Islet precursor cell (in vitro differentiated cells): ENCODE results near the gene ZNF543.
"Not testable (repeated sequence)": the region's sequence is repeated elsewhere in the genome, so short reads cannot be mapped to it uniquely, and the experiment has no call there.

Experiments used
- DNase-seq: peaks from one replicate; pipeline ENCODE4 v3.0.0-alpha.2; 2018

The ZNF543 gene

GRCh38 chr19:57321751-57322150, 1.5 kb downstream of the ZNF543 start:
- no peak for DNase-seq

DNA sequence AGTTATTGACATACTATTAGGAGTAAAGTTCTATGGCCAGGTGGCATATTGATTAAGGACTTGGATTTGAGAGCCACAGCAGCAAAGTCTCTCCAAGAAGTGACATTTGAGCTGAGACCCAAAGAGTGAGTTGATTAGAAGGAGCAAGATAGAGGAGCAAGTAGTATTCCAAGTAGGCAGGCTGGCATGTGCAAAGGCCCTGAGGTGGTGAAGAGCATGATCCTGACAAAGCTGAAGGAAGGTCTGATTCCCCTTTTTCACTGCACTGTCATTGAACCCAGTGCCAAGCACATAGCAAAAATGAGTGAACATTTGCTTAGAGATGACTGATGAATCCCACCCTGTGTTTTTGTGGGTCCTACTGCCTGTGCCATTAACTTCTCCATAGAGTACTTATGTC, 4.7 kb downstream of the ZNF543 start:
- no peak for DNase-seq

GRCh38 chr19:57327993-57328392, 7.7 kb downstream of the ZNF543 start:
- DNase-seq, result no peak

GRCh38 chr19:57334191-57334590, 13.9 kb downstream of the ZNF543 start:
- no peak for DNase-seq

GRCh38 chr19:57338877-57339276, 18.6 kb downstream of the ZNF543 start:
- DNase-seq, result no peak

- no peak for DNase-seq
These were observed 22.3 kb downstream of the ZNF543 start for GRCh38 chr19:57342582-57342981.

- DNase-seq, result no peak
These were observed 27.9 kb downstream of the ZNF543 start for GRCh38 chr19:57348136-57348535.

DNA sequence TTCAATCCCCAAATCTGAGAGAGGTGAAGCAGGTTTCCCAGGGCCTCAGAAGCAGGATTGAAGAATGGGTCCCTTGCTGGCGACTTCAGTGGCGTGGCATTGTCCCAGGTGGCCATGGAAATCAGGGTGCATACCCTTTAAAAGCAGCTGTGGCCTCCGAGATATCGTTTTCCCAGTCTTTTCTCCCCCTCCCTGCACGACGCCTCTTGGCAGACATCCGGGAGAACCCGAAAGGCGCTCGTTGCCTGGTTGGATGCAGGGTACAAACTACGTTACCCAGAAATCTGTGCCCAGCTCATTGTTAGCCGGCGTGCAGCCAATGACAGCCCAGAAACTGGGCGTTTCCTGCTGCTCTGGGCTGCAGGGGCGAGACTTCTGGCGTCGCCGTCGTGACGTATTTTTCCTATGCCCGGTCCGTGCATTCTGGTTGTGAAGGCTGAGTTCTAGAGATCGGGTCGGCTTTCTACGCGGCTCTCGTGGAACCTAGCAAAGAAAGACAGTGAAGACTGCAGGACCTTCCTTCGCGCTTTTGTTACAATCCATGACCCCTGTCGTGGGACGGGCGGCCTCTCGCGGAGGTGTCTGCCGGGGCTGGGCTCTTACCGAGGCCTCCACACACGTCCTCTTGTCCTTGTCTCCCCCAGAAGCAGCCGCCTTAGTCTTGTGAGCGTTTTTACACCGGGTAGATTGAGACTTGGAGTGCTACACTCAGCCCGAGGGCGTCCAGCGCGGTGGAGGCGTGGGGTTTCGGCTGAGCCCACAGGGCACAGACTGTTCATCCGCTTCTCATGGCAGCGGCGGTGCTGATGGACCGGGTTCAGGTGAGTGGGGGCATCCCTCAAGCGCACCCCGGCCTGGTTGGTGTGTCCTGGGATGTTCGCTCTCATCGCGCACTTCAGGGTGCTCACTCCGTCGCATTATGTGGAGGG, 30.9 kb downstream of the ZNF543 start, which contains the start of gene ZNF304:
ZNF304 (plus strand) TSS at position 395 of the 929 bp plus-strand sequence; CDS start at position 789, 394 bp downstream.
- peak; percentile 97 for DNase-seq

- DNase-seq, result no peak
These were observed 31.6 kb downstream of the ZNF543 start for GRCh38 chr19:57351867-57352266.

GRCh38 chr19:57355916-57356315, 35.6 kb downstream of the ZNF543 start:
- DNase-seq, result no peak

DNA sequence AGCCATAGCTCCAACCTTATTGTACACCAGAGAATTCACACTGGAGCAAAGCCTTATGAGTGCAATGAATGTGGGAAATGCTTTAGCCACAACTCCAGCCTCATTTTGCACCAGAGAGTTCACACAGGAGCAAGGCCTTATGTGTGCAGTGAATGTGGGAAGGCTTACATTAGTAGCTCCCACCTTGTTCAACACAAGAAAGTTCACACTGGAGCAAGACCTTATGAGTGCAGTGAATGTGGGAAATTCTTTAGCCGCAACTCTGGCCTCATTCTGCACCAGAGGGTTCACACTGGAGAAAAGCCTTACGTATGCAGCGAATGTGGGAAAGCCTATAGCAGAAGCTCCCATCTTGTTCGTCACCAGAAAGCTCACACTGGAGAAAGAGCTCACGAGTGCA, 37.1 kb downstream of the ZNF543 start:
- no peak for DNase-seq

DNA sequence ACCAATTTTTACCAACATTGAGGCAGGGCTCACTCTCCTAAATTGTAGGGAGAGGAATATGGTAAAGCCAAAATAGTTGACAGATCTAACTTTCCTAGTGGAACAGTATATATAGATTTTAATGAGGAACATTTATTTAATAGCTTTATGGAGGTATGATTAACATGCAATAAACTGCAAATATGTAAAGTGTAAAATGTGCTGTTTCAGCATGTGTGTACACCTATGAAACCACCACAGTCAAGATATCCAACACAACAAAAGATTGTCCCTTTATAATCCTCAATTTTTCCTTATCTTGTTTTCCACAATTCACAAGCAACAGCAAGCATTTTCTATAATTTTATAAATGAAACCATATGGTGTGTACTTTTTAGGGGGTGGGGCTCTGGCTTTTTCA, 39.0 kb downstream of the ZNF543 start:
- DNase-seq, result no peak

DNA sequence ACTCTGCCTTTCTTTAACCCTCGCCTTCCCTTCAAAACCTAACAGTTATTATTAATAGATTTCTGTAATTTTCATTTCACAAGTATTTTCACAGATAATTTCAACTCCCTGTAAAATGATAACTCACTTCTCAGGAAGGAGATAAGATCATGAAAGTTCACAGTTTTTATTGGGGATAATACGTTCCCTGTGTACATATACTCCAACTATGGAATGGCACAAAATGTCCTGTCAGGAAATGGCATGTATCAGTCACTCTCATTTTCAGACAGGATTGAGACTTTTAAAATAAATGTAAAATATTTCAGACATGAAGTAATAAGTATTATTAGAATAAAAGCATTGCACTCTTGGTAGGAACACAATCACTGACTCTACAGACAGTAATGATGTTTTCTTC, 42.1 kb downstream of the ZNF543 start:
- DNase-seq, result no peak

DNA sequence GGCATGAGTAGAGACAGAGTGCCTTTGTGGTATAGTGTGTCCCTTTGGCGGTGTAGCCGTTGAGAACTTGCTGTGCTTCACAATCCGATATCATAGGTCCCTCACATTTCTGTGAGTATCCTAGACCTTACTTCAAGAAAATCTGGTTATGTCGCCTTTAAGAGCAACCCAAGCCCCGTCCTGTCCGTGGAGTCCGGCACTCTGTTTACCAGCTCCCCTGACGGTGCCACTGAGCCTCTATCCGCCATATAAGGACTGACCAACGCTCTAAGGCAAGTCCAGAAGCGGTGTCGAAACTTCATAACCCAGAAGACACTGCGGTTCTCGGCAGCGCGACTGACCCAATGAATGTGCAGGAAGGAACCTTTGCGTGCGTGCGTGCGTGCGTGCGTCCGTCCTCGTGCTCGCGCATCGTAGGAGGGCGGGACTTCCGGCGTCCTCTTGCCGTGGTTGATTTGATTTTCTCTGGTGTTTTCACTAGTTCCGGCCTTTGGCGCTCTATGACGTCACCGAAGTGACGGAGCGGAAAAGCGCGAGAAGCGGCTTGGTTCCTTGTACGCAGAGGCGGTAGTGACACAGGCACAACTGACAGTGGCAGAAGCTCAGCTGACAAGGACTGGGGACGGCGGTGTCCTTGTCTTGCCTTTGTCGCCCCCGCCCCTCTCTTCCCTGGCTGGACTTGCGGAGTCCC, 42.9 kb downstream of the ZNF543 start, which contains the start of the genes TRAPPC2B and ZNF547:
TRAPPC2B (plus strand) TSS at position 555 of the 691 bp plus-strand sequence. CDS start 1,283 bp downstream, outside the sequence.
ZNF547 (plus strand) TSS at position 555 of the 691 bp plus-strand sequence. CDS start 5,005 bp downstream, outside the sequence.
- peak; percentile 100 for DNase-seq

DNA sequence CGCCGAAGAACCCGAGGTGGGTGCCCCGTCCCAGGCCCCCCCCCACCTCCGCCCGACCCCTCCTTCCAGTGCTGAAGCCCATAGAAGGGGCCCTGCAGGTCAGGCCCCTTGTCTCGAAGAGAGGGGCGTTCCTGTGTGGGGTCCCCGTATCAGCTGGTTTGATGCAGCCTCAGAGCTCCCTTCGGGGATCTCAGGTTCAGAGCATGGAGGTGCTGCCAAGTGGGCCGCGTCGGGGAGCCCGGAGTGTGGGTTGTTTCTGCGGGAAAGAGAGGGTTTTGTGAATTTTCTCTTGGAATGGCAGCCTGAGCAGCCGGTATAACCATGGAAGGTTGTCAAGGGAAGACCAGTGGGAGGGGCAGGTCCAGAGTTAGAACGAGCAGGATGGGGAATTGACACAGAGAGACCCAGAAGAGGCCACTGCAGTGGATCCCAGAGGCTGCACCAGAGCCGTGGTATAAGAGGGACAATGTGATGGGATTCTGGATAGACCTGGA, 43.5 kb downstream of the ZNF543 start:
- DNase-seq, result no peak

GRCh38 chr19:57366776-57367175, 46.5 kb downstream of the ZNF543 start:
- no peak for DNase-seq

DNA sequence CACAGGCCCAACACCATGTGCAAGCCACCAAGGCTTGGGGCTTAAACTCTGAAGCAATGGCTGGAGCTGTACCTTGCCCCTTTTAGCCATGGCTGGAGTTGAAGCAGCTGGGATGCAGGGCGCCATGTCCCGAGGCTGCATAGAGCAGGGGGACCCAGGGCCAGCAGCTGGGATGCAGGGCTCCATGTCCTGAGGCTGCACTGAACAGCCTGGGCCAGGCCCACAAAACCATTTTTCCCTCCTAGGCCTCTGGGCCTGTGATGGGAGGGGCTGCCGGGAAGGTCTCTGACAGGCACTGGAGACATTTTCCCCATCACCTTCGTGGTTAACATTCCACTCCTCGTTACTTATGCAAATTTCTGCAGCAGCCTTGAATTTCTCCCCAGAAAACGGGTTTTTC, 53.9 kb downstream of the ZNF543 start:
- DNase-seq, result no peak

GRCh38 chr19:57374647-57375046, 54.4 kb downstream of the ZNF543 start:
- not testable (repeated sequence) for DNase-seq

GRCh38 chr19:57376151-57376550, 55.9 kb downstream of the ZNF543 start:
- no peak for DNase-seq

- DNase-seq, result no peak
These were observed 57.4 kb downstream of the ZNF543 start for GRCh38 chr19:57377498-57378146.
